Ishikawa (cell line): ENCODE measurements around the gene COL18A1.

Experiments used
- CEBPB ChIP-seq: IDR thresholded peaks from 2 replicates; pipeline ENCODE4 v1.6.1; 2012
- EP300 ChIP-seq: IDR thresholded peaks from 2 replicates; pipeline ENCODE4 v1.6.1; 2012; ENCODE audit warnings: borderline replicate concordance

DNA sequence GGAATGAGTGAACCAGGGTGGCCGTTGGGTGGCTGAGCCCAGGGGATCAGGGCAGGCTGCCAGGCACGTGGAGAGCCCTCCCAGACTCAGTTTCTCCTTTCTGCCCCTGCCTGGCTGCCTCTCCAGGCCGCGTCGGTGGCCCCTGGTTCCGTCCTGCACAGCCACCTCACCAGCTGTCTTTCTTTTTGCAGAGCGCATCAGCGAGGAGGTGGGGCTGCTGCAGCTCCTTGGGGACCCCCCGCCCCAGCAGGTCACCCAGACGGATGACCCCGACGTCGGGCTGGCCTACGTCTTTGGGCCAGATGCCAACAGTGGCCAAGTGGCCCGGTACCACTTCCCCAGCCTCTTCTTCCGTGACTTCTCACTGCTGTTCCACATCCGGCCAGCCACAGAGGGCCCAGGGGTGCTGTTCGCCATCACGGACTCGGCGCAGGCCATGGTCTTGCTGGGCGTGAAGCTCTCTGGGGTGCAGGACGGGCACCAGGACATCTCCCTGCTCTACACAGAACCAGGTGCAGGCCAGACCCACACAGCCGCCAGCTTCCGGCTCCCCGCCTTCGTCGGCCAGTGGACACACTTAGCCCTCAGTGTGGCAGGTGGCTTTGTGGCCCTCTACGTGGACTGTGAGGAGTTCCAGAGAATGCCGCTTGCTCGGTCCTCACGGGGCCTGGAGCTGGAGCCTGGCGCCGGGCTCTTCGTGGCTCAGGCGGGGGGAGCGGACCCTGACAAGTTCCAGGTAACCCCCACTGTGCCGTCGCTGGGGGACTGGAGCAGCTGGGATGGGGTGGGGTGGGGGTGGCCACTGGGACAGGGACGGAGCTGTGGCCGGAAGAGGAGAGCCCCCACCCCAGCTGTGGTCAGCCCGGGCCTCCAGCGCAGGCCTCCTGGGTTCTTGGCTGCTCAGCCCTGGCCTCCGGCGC is 63.3 kb downstream of the COL18A1 start:
- TF ChIP-seq CEBPB (no peak), EP300 (no peak)
